Breast epithelium (tissue), 4 donors: ENCODE measurements around the gene TCERG1L. TPM values are rescaled to one million over a fixed set of nuclear protein-coding genes. Genes with fewer than 3 reads are reported as not detected.

Source experiments
- DNase-seq, 2 donors: peaks; one replicate each; pipeline ENCODE4 v3.0.0-alpha.2; 2019; ENCODE audit warnings: low spot score in 2 of 2
- H3K27ac ChIP-seq, 2 donors: fragments of 200-600 bp; sonication (generic) in 1 of 2; one replicate each; pipeline ENCODE4 v1.5.1; 2016 to 2019; ENCODE audit warnings: mild to moderate bottlenecking in 1 of 2
- H3K27me3 ChIP-seq, 2 donors: fragments of 200-600 bp; sonication (generic) in 1 of 2; one replicate each; pipeline versions ENCODE4 v1.5.1 to v1.6.0; 2017 to 2019; ENCODE audit warnings: control low read depth in 1 of 2, mild to moderate bottlenecking in 1 of 2
- H3K36me3 ChIP-seq: fragments of 200-600 bp; one replicate; pipeline ENCODE4 v1.5.1; 2019
- H3K4me1 ChIP-seq, 2 donors: fragments of 200-600 bp; sonication (generic); one replicate each; pipeline ENCODE4 v1.5.1; 2016 to 2019; ENCODE audit warnings: control low read depth in 1 of 2
- H3K4me3 ChIP-seq, 3 donors: fragments of 200-600 bp; sonication (generic); 1 replicate in 2 of 3; 2 replicates in 1 of 3; pipeline ENCODE4 v1.5.1; 2016 to 2019; ENCODE audit warnings: mild to moderate bottlenecking in 3 of 3, moderate library complexity in 2 of 3
- H3K9me3 ChIP-seq, 2 donors: fragments of 200-600 bp; sonication (generic) in 1 of 2; one replicate each; pipeline ENCODE4 v1.5.1; 2016 to 2019; ENCODE audit warnings: control low read depth in 1 of 2
- POLR2A ChIP-seq: fragments of 450-650 bp; IDR thresholded peaks from one replicate; pipeline ENCODE4 v1.6.1; 2016; ENCODE audit warnings: antibody characterized with exemption, mild to moderate bottlenecking, moderate library complexity
- POLR2AphosphoS5 ChIP-seq, 3 donors: sonication (generic); formaldehyde crosslinking; IDR thresholded peaks; one replicate each; pipeline ENCODE4 v1.6.1; 2017; ENCODE audit warnings: antibody characterized with exemption in 3 of 3
- intact Hi-C: fragments of 100-400 bp; cut with DNase I; formaldehyde crosslinking; loops from one replicate; pipeline ENCODE4 v1.15.1; 2023; ENCODE audit warnings: low total_unique reads
- total RNA-seq, 3 donors: library from RNA; depleted of rRNA; stranded (reverse); fragments of >200 nt; gene quantifications; one replicate each; pipeline ENCODE4 v1.1.0, GENCODE V29; 2016
- TF ChIP-seq, protein P1 (sequence below), 3 donors: fragments of 450-650 bp; IDR thresholded peaks; one replicate each; pipeline ENCODE4 v1.5.1; 2016 to 2017; ENCODE audit warnings: antibody characterized with exemption in 3 of 3, mild to moderate bottlenecking in 3 of 3, moderate library complexity in 3 of 3

TCERG1L gene
- total RNA-seq, 3 donors from 2014 or later: under 0.01 to 0.88 TPM; not detected in 1

GRCh38 chr10:131213741-131214505 is 97.6 kb downstream of the TCERG1L start:
- no peak for DNase-seq
- intact Hi-C loops: no loop called here

GRCh38 chr10:131212763-131213325 is 98.7 kb downstream of the TCERG1L start:
- Histone ChIP-seq H3K4me1 (no peaks in the 10 kb centered on the region), H3K9me3 (no peaks in the 10 kb centered on the region), H3K4me3 (no peak overlapping the region), H3K36me3 (no peaks in the 10 kb centered on the region), H3K27ac (no peak overlapping the region), H3K27me3 (no peaks in the 10 kb centered on the region)
- intact Hi-C loops: no loop called here
- no peak for DNase-seq
- TF ChIP-seq POLR2AphosphoS5 (IDR thresholded peaks at IDR 0.05): no peak
- TF ChIP-seq, protein P1, sequence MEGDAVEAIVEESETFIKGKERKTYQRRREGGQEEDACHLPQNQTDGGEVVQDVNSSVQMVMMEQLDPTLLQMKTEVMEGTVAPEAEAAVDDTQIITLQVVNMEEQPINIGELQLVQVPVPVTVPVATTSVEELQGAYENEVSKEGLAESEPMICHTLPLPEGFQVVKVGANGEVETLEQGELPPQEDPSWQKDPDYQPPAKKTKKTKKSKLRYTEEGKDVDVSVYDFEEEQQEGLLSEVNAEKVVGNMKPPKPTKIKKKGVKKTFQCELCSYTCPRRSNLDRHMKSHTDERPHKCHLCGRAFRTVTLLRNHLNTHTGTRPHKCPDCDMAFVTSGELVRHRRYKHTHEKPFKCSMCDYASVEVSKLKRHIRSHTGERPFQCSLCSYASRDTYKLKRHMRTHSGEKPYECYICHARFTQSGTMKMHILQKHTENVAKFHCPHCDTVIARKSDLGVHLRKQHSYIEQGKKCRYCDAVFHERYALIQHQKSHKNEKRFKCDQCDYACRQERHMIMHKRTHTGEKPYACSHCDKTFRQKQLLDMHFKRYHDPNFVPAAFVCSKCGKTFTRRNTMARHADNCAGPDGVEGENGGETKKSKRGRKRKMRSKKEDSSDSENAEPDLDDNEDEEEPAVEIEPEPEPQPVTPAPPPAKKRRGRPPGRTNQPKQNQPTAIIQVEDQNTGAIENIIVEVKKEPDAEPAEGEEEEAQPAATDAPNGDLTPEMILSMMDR (IDR thresholded peaks at IDR 0.05): no peak
- no peak for TF ChIP-seq POLR2A

More at GRCh38 chr10:131213741-131214505, 97.6 kb downstream of the TCERG1L start:
- Histone ChIP-seq H3K4me1 (no peaks in the 10 kb centered on the region), H3K27ac (no peak overlapping the region), H3K9me3 (no peaks in the 10 kb centered on the region), H3K4me3 (no peak overlapping the region), H3K36me3 (no peaks in the 10 kb centered on the region), H3K27me3 (no peaks in the 10 kb centered on the region)
- TF ChIP-seq POLR2AphosphoS5 (IDR thresholded peaks at IDR 0.05) (no peak), POLR2A (no peak)
- TF ChIP-seq, protein P1 (IDR thresholded peaks at IDR 0.05): no peak

GRCh38 chr10:131211965-131212619 is 99.4 kb downstream of the TCERG1L start:
- intact Hi-C loops: no loop called here
- no peaks in the 10 kb centered on the region for H3K36me3 ChIP-seq

DNA sequence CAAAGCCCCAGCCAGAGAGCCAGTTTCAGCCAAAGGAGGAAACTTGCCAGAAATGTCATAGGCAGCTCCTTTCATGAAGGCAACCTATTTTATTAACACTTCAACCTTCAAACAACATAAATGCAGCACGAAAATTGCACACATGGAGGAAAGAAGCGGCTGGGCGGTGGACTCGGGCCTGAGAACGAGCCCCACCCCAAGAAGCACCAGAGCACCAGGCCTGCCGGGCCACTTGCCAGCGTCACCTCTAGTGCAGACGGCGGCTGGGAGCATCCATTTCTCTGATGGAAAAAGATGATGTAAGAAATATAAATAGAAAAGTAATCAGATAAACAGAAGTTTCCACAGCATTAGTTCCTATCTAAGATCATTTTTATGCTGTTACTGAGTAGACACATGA is 100.0 kb downstream of the TCERG1L start:
- H3K27ac ChIP-seq: no peak overlapping the region
- H3K9me3 ChIP-seq: no peaks in the 10 kb centered on the region
- no peaks in the 10 kb centered on the region for H3K4me1 ChIP-seq
- intact Hi-C loops: no loop called here
- TF ChIP-seq POLR2AphosphoS5 (IDR thresholded peaks at IDR 0.05): no peak
- no peak for TF ChIP-seq POLR2A
- TF ChIP-seq, protein P1 (IDR thresholded peaks at IDR 0.05): no peak
- H3K36me3 ChIP-seq: no peaks in the 10 kb centered on the region
- DNase-seq: no peak
- no peak overlapping the region for H3K4me3 ChIP-seq
- H3K27me3 ChIP-seq: no peaks in the 10 kb centered on the region

More at GRCh38 chr10:131211965-131212619, 99.4 kb downstream of the TCERG1L start:
- TF ChIP-seq POLR2A (no peak), POLR2AphosphoS5 (IDR thresholded peaks at IDR 0.05) (no peak)
- TF ChIP-seq, protein P1 (IDR thresholded peaks at IDR 0.05): no peak
- no peaks in the 10 kb centered on the region for H3K27me3 ChIP-seq
- H3K27ac ChIP-seq: no peak overlapping the region
- no peaks in the 10 kb centered on the region for H3K4me1 ChIP-seq
- no peak overlapping the region for H3K4me3 ChIP-seq
- DNase-seq: no peak
- H3K9me3 ChIP-seq: no peaks in the 10 kb centered on the region

GRCh38 chr10:131211146-131211545 is 100.4 kb downstream of the TCERG1L start:
- no peaks in the 10 kb centered on the region for H3K27me3 ChIP-seq
- H3K36me3 ChIP-seq: no peaks in the 10 kb centered on the region
- H3K4me1 ChIP-seq: no peaks in the 10 kb centered on the region
- H3K9me3 ChIP-seq: no peaks in the 10 kb centered on the region
- no peak for DNase-seq
- TF ChIP-seq, protein P1 (IDR thresholded peaks at IDR 0.05): no peak
- TF ChIP-seq POLR2A (no peak), POLR2AphosphoS5 (IDR thresholded peaks at IDR 0.05) (no peak)
- intact Hi-C loops: no loop called here
- H3K4me3 ChIP-seq: no peak overlapping the region
- no peak overlapping the region for H3K27ac ChIP-seq
